DND-41 (cell line): ENCODE measurements around the gene B3GALNT2.

Experiments
- ATAC-seq: fragments of 200-7000 bp; cut with Tn5 transposase; 3 replicates; pipeline ENCODE4 v1.9.1; 2021; ENCODE audit warnings: low read depth; ENCODE audit not compliant: insufficient read depth
- DNase-seq: peaks from one replicate; pipeline ENCODE4 v3.0.0-alpha.2; 2020
- H2AFZ ChIP-seq: 2 replicates; pipeline ENCODE4 v1.6.0; 2012; ENCODE audit warnings: low read depth, low read length
- H3K27ac ChIP-seq: 2 replicates; pipeline ENCODE4 v1.5.1; 2012; ENCODE audit warnings: low read length, inconsistent platforms
- H3K27me3 ChIP-seq: fragments of 200-600 bp; sonication (generic); 2 replicates; pipeline ENCODE4 v1.6.0; 2012; ENCODE audit warnings: low read length, mild to moderate bottlenecking, inconsistent platforms; ENCODE audit not compliant: insufficient read depth, poor library complexity
- H3K36me3 ChIP-seq: 2 replicates; pipeline ENCODE4 v1.5.1; 2012; ENCODE audit warnings: low read length, inconsistent platforms; ENCODE audit not compliant: insufficient read depth
- H3K4me1 ChIP-seq: 2 replicates; pipeline ENCODE4 v1.5.1; 2012; ENCODE audit warnings: mild to moderate bottlenecking, low read length; ENCODE audit not compliant: insufficient read depth
- H3K4me2 ChIP-seq: 2 replicates; pipeline ENCODE4 v1.6.0; 2012; ENCODE audit warnings: mild to moderate bottlenecking, moderate library complexity, low read length, inconsistent platforms; ENCODE audit not compliant: insufficient read depth
- H3K4me3 ChIP-seq, 2 experiments: fragments of 200-600 bp in 1 of 2; shearing (Covaris generic) in 1 of 2; 2 replicates each; pipeline ENCODE4 v1.5.1; 2012 to 2016; ENCODE audit warnings: inconsistent platforms in 2 of 2, low read length in 2 of 2, mild to moderate bottlenecking in 2 of 2, low read depth in 1 of 2, moderate library complexity in 1 of 2
- H3K79me2 ChIP-seq: 2 replicates; pipeline ENCODE4 v1.6.0; 2012; ENCODE audit warnings: low read length, inconsistent platforms; ENCODE audit not compliant: insufficient read depth
- H3K9ac ChIP-seq: 2 replicates; pipeline ENCODE4 v1.6.0; 2012; ENCODE audit warnings: low read depth, mild to moderate bottlenecking, inconsistent platforms, low read length, moderate library complexity
- H3K9me3 ChIP-seq: 2 replicates; pipeline ENCODE4 v1.5.1; 2012; ENCODE audit warnings: low read length, moderate library complexity, mild to moderate bottlenecking, inconsistent platforms; ENCODE audit not compliant: insufficient read depth, severe bottlenecking
- H4K20me1 ChIP-seq: 2 replicates; pipeline ENCODE4 v1.6.0; 2012; ENCODE audit warnings: low read length; ENCODE audit not compliant: insufficient read depth
- EZH2 ChIP-seq: IDR thresholded peaks from 3 replicates; pipeline ENCODE4 v1.6.1; 2012; ENCODE audit warnings: borderline replicate concordance, low read depth, mild to moderate bottlenecking, moderate library complexity, low read length, inconsistent platforms; ENCODE audit not compliant: severe bottlenecking
- TF ChIP-seq, protein P1 (sequence below): IDR thresholded peaks from 2 replicates; pipeline ENCODE4 v1.5.1; 2012; ENCODE audit warnings: borderline replicate concordance, low read length, moderate library complexity, mild to moderate bottlenecking; ENCODE audit not compliant: poor library complexity, severe bottlenecking; ENCODE audit errors: extremely low read depth

Gene B3GALNT2

DNA sequence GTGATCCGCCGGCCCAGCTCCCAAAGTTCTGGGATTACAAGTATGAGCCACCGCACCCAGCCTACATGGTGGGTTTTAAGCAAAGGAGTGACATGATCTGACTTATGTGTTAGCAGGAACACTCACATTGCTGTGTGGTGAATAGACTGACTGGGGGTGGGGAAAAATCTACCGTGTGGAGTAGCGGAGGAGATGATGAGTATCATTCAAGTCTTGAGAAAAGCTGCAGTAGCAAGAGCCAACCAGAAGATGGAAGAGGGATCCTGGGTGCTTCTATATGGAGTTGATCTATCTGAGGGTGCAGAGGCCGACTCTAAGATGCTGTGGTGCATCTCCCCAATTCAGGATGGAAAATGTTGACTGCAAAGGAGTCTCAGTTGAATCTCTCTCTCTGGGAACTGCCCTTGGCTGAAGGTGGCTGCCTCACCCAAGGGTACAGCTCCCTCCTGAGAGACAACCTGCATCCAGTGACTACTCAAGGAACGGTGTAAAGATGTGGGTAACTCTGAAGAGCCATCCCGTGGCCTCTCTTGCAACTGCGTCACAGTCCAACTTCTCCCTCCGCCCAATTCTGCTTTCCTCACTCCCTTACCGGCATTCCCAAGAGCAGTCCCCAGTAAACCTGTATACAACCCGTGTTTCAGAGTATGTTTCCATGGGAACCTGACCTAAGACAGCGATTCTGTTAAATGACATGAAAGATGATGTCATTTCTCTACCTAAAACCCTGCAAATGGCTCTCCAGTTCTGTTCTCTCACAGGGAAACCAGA lies 7.4 kb upstream of the B3GALNT2 start:
- no peaks in the 10 kb centered on the region for H4K20me1 ChIP-seq
- no peak overlapping the region for H3K27ac ChIP-seq
- no peak overlapping the region for H2AFZ ChIP-seq
- no peak for DNase-seq
- H3K9me3 ChIP-seq, result no peaks in the 10 kb centered on the region
- H3K9ac ChIP-seq, result no peak overlapping the region
- H3K4me3 ChIP-seq, result no peak overlapping the region
- no peaks in the 10 kb centered on the region for H3K79me2 ChIP-seq
- TF ChIP-seq EZH2, result no peak
- TF ChIP-seq, protein P1, sequence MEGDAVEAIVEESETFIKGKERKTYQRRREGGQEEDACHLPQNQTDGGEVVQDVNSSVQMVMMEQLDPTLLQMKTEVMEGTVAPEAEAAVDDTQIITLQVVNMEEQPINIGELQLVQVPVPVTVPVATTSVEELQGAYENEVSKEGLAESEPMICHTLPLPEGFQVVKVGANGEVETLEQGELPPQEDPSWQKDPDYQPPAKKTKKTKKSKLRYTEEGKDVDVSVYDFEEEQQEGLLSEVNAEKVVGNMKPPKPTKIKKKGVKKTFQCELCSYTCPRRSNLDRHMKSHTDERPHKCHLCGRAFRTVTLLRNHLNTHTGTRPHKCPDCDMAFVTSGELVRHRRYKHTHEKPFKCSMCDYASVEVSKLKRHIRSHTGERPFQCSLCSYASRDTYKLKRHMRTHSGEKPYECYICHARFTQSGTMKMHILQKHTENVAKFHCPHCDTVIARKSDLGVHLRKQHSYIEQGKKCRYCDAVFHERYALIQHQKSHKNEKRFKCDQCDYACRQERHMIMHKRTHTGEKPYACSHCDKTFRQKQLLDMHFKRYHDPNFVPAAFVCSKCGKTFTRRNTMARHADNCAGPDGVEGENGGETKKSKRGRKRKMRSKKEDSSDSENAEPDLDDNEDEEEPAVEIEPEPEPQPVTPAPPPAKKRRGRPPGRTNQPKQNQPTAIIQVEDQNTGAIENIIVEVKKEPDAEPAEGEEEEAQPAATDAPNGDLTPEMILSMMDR, result no peak
- no peak overlapping the region for H3K4me2 ChIP-seq
- H3K36me3 ChIP-seq, result no peaks in the 10 kb centered on the region
- no peaks in the 10 kb centered on the region for H3K27me3 ChIP-seq
- peak; percentile 37; the same call in 1 of the 3 replicates for ATAC-seq
- H3K4me1 ChIP-seq, result no peaks in the 10 kb centered on the region

DNA sequence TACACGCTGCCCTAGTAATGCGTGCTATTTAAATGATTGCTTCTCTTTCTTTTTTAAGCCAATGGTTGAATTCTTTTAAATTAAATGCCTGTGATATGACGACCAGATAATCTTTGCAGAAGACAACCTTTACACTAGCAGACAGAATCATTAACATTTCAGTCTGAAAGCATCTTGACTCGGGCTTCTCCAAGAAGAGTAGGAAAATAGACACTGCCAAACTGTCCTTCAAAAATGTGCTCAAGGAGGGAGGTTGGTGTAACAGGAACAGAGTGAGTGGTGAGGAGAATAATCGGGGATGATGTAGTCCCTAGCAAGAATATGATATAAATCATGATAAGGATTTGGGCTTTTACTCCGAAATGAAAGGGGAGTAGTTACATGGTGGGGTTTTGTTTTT lies 6.6 kb upstream of the B3GALNT2 start:
- Histone ChIP-seq H3K79me2 (no peaks in the 10 kb centered on the region), H3K4me3 (no peak overlapping the region), H3K27ac (no peak overlapping the region), H3K36me3 (no peaks in the 10 kb centered on the region), H3K4me1 (peaks cover 6% of the 10 kb centered on the region; the same call in 1 of the 2 replicates), H3K27me3 (no peaks in the 10 kb centered on the region), H3K9me3 (no peaks in the 10 kb centered on the region), H4K20me1 (no peaks in the 10 kb centered on the region), H3K9ac (no peak overlapping the region), H3K4me2 (no peak overlapping the region), H2AFZ (no peak overlapping the region)
- TF ChIP-seq EZH2, result no peak
- TF ChIP-seq, protein P1, result no peak
- ATAC-seq (no peak), DNase-seq (no peak)

DNA sequence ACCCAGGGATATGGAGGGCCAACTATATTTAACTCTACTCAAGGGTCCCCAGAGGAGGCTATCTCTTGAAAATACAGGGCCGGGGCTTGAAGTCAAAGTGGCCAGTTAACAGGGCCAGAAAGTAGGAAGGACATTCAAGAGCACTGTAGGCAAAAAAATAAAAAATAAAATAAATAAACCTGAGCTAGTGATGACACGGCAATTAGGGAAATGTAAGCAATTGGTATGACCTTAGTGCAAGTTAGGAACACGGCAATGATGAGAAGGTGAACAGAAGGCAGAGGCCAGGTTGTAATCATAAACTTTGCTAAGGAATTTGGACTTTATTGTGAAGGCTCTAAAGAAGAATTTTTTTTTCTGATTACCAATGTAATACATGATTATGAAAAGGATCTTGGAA lies 3.4 kb upstream of the B3GALNT2 start:
- no peak overlapping the region for H3K9ac ChIP-seq
- TF ChIP-seq EZH2, result no peak
- TF ChIP-seq, protein P1, result no peak
- H3K4me2 ChIP-seq, result no peak overlapping the region
- no peak for ATAC-seq
- H2AFZ ChIP-seq, result no peak overlapping the region
- peaks cover 19% of the 10 kb centered on the region for H3K4me1 ChIP-seq
- no peaks in the 10 kb centered on the region; the same call in 1 of the 2 replicates for H3K36me3 ChIP-seq
- H3K27me3 ChIP-seq, result no peaks in the 10 kb centered on the region
- H3K9me3 ChIP-seq, result no peaks in the 10 kb centered on the region
- no peak overlapping the region for H3K4me3 ChIP-seq
- H3K79me2 ChIP-seq, result peaks cover 18% of the 10 kb centered on the region
- H4K20me1 ChIP-seq, result no peaks in the 10 kb centered on the region
- no peak for DNase-seq
- H3K27ac ChIP-seq, result no peak overlapping the region
